Common myeloid progenitor, CD34-positive (primary cell): Measurements from ENCODE around the gene GNB3.
A peak's percentile ranks its signal among the peaks of the same experiment; 100 is the strongest.

Experiments used
- CTCF ChIA-PET: fragments of 350-600 bp; sonication (Branson Sonifier 250); formaldehyde crosslinking; loops from one replicate; lab custom pipeline; 2021; ENCODE audit warnings: antibody characterized with exemption; lab: Charles Lee
- POLR2A ChIA-PET: fragments of 350-600 bp; sonication (Branson Sonifier 250); formaldehyde crosslinking; loops from one replicate; lab custom pipeline; 2021; ENCODE audit warnings: antibody characterized with exemption; lab: Charles Lee
- DNase-seq, 3 donors: peaks; one replicate each; pipeline versions ENCODE4 v3.0.0 to v3.0.0-alpha.2; 2013
- H3K27ac ChIP-seq, 2 experiments: 1 replicate in 1 of 2; 2 replicates in 1 of 2; pipeline ENCODE4 v1.7.0; 2013; ENCODE audit warnings: inconsistent platforms in 2 of 2, low read length in 2 of 2, mild to moderate bottlenecking in 2 of 2, low read depth in 1 of 2, moderate library complexity in 1 of 2; ENCODE audit not compliant: severe bottlenecking in 2 of 2, insufficient read depth in 1 of 2, poor library complexity in 1 of 2
- H3K27me3 ChIP-seq, 5 experiments: replicated peaks in 2 of 5; 1 replicate in 3 of 5; 2 replicates in 2 of 5; pipeline versions ENCODE4 v1.6.1 to v1.7.0; 2013; ENCODE audit warnings: low read length in 4 of 5, mild to moderate bottlenecking in 2 of 5, moderate library complexity in 2 of 5, inconsistent platforms in 1 of 5; ENCODE audit not compliant: insufficient read depth in 5 of 5, control insufficient read depth in 4 of 5
- H3K36me3 ChIP-seq, 4 experiments: 1 replicate in 2 of 4; 2 replicates in 2 of 4; pipeline versions ENCODE4 v1.6.1 to v1.7.0; 2013; ENCODE audit warnings: low read length in 3 of 4, control low read depth in 1 of 4, mild to moderate bottlenecking in 1 of 4; ENCODE audit not compliant: control insufficient read depth in 4 of 4, insufficient read depth in 4 of 4
- H3K4me1 ChIP-seq, 4 experiments: 1 replicate in 3 of 4; 2 replicates in 1 of 4; pipeline versions ENCODE4 v1.6.1 to v1.7.1; 2013; ENCODE audit warnings: low read length in 3 of 4, mild to moderate bottlenecking in 3 of 4, control low read depth in 1 of 4, inconsistent platforms in 1 of 4, moderate library complexity in 1 of 4; ENCODE audit not compliant: control insufficient read depth in 4 of 4, insufficient read depth in 4 of 4; ENCODE audit errors: control extremely low read depth in 1 of 4
- H3K4me3 ChIP-seq, 7 experiments: 1 replicate in 4 of 7; 2 replicates in 3 of 7; pipeline versions ENCODE4 v1.5.1 to v1.7.0; 2013; ENCODE audit warnings: mild to moderate bottlenecking in 7 of 7, low read length in 6 of 7, moderate library complexity in 6 of 7, inconsistent platforms in 2 of 7, low read depth in 2 of 7, control low read depth in 1 of 7; ENCODE audit not compliant: insufficient read depth in 4 of 7, control insufficient read depth in 1 of 7; ENCODE audit errors: extremely low read depth in 1 of 7
- H3K9me3 ChIP-seq, 5 experiments: 1 replicate in 4 of 5; 2 replicates in 1 of 5; pipeline versions ENCODE4 v1.6.1 to v1.7.1; 2013; ENCODE audit warnings: low read length in 4 of 5, mild to moderate bottlenecking in 2 of 5, inconsistent platforms in 1 of 5, low read depth in 1 of 5, moderate library complexity in 1 of 5; ENCODE audit not compliant: control insufficient read depth in 4 of 5, insufficient read depth in 2 of 5; ENCODE audit errors: control extremely low read depth in 1 of 5
- WGBS: methylation state at CpG from one replicate; pipeline ENCODE4 v1.1.5; 2013; ENCODE audit not compliant: insufficient coverage; 5-methylcytosine and 5-hydroxymethylcytosine counted together

GNB3 gene

GRCh38 chr12:6849976-6850560 lies 9.3 kb downstream of the GNB3 start:
- no peak for DNase-seq
- Histone ChIP-seq H3K27me3 (no peaks in the 10 kb centered on the region), H3K36me3 (peaks cover 3 to 55% (median 30%) of the 10 kb centered on the region in 4 experiments), H3K27ac (no peak overlapping the region), H3K4me3 (peak overlapping the region in 4 of 7 experiments; percentile 90 to 99 (median 90)), H3K4me1 (peaks cover 5 to 42% (median 33%) of the 10 kb centered on the region in 4 experiments), H3K9me3 (no peaks in the 10 kb centered on the region)
- 95% methylated on average over 8 of the region's 10 CpGs for WGBS
- ChIA-PET CTCF (interaction anchor here (1.0 to 4.3 kb wide), 6 partner anchors 15 to 96 kb away, joined by 3 to 39 read pairs (median 4); no protein-coding TSS in a partner anchor), POLR2A (no interaction called here)

- WGBS: 81% methylated on average over 16 of the region's 16 CpGs
- no peak for DNase-seq
- ChIA-PET CTCF (interaction anchor here (1.0 to 6.8 kb wide), 8 partner anchors 14 to 76 kb away, joined by 3 to 85 read pairs (median 6); partner anchors contain the start of genes SPSB2 and TPI1), POLR2A (interaction anchor here (1.8 to 2.2 kb wide), 2 partner anchors 16 to 97 kb away, joined by 6 to 8 read pairs; partner anchors contain the start of genes MLF2 and TPI1)
- Histone ChIP-seq H3K27me3 (no peaks in the 10 kb centered on the region), H3K27ac (peak overlapping the region in 1 of 2 experiments; percentile 64), H3K4me3 (peak overlapping the region in 6 of 7 experiments; percentile 87 to 99 (median 90)), H3K9me3 (no peaks in the 10 kb centered on the region), H3K36me3 (peaks cover 4 to 57% (median 32%) of the 10 kb centered on the region in 4 experiments), H3K4me1 (peaks cover 5 to 42% (median 33%) of the 10 kb centered on the region in 4 experiments)
Measured at GRCh38 chr12:6850796-6851152, 10.0 kb downstream of the GNB3 start.

DNA sequence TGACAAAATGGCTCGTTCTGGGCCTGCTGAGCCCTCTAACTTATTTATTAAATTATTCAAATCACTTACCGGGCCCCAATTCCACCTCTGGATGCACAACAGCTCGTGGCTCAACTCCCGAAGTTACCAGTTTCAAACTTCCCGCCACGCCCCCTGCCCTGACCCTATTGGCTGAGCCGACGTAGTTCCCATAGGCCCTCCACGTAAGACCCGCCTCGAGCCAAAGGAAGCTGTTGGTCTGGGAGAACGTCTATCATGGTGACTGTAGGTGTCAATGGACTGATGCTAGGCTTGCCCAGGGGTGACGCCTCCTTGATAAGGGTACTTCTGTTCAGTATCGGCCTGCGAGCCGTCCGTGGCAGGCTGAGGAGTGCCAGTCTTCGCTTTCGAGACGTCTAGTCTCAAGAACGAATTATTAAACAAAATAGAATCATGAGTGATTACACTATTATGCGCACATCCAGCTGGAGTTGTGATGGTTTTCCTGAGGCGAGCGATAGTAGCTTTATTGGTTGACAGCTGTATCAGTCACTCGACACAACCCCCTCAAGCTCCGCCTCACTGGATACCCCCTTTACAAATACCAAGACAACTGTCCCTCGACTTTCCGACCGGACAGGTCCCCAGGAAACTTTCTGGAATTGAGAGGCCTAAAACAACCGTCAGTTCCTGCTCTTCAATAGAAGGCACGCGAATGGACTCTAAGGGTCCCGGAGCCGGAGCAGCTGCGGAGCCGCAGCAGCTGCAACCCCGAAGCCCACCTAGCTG lies 10.6 kb downstream of the GNB3 start, which contains the start of gene CDCA3:
Gene CDCA3 (minus strand): TSS at position 134 of the 768 bp plus-strand sequence. CDS start 334 bp downstream, outside the sequence.
- Histone ChIP-seq H3K27ac (peak within 1 kb of the TSS; percentile 80 to 89), H3K36me3 (peaks cover 6 to 57% (median 32%) of the 10 kb centered on the region in 4 experiments), H3K27me3 (no peaks in the 10 kb centered on the region), H3K4me1 (peaks cover 5 to 42% (median 33%) of the 10 kb centered on the region in 4 experiments), H3K9me3 (no peaks in the 10 kb centered on the region), H3K4me3 (peak within 1 kb of the TSS; percentile 82 to 99 (median 90))
- ChIA-PET POLR2A (interaction anchor here (0.7 to 2.2 kb wide), 8 partner anchors 16 to 162 kb away, joined by 3 to 14 read pairs (median 6); partner anchors contain the start of genes C12orf57, MLF2, RNU7-1 and SPSB2), CTCF (interaction anchor here (0.6 to 6.8 kb wide), 11 partner anchors 8 to 97 kb away, joined by 3 to 85 read pairs (median 4); partner anchors contain the start of genes C12orf57, RNU7-1, SPSB2 and TPI1)
- WGBS: under 1% methylated on average over 32 of the region's 37 CpGs
- DNase-seq: peak; percentile 97 to 99 (median 99)

DNA sequence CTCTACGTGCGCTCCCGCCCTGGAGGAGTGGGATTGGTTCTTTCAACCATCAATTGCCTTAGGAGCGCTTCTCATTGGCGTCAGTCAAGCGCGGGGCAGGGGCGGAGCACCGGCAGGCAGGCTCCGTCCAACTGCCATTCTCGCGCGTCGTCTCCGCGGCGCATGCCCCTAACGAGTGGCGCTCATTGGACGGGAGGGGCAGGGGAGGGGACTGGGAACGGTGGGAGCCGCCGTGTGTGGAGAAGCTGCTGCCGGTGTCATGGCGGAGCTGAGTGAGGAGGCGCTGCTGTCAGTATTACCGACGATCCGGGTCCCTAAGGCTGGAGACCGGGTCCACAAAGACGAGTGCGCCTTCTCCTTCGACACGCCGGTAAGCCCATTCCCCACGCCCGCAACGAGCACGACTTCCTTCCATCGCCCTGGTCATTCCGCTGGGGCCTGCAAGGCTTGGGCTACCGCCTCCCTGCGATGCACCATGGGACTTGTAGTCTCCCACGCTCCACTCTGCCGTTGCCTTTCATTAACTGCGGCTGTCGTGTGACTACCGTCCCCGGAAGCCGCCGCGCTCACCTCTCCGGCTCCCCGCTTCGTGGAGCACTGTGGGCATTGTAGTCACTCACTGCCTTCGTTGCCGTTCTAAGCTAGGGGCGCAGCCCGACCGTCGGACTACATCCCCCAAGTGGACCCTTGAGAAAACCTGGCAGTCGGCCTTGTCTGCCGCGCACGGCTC lies 11.4 kb downstream of the GNB3 start, which contains the start of gene USP5:
Gene USP5 (plus strand): TSS at position 230 of the 730 bp plus-strand sequence. CDS start 30 bp downstream, at position 260.
- Histone ChIP-seq H3K4me1 (peaks cover 5 to 41% (median 32%) of the 10 kb centered on the region in 4 experiments), H3K27me3 (no peaks in the 10 kb centered on the region), H3K4me3 (peak within 1 kb of the TSS; percentile 82 to 99 (median 90)), H3K9me3 (no peaks in the 10 kb centered on the region), H3K36me3 (peaks cover 11 to 57% (median 34%) of the 10 kb centered on the region in 4 experiments), H3K27ac (peak within 1 kb of the TSS; percentile 80 to 89)
- under 1% methylated on average over 62 of the region's 65 CpGs for WGBS
- POLR2A ChIA-PET: interaction anchor here (0.7 to 2.2 kb wide), 8 partner anchors 15 to 163 kb away, joined by 3 to 14 read pairs (median 6); partner anchors contain the start of genes C12orf57, MLF2, RNU7-1 and SPSB2
- peak; percentile 100 for DNase-seq
- CTCF ChIA-PET: interaction anchor here (0.6 to 6.8 kb wide), 13 partner anchors 8 to 98 kb away, joined by 3 to 85 read pairs (median 4); partner anchors contain the start of genes C12orf57, RNU7-1, SPSB2 and TPI1

DNA sequence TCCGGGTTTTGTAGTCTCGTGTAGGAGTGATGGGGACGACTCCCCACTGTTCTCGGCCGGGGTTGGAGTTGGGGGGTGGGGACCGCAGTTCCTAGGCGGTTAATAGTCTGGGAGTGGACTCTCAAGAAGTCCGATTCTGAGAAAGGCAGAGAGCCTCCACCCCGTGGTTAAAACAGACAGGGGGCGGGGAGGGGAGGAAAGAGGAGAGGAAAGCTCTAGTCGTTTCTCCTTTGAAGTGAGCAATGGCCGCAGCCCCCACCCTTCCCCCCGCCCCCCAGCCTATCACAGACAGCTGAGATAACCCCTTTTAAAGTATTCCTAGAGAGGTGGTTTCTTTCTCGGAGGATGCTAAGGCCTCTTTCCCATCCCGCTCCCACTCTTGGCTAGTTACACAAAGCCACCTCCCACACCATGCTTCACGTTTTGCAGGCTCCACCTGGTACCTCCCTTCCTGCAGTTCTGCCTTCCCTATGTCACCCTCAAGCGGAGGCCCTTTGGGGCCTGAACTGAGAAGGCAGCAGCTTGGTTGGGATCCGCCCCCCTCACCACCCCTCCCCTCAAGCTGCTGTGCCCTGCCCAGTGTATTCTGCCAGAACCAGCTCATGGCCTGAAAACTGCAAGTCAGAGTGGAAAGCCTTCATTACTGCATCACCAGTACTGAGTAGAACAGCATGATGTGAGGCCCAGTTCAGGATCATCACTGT lies 12.1 kb downstream of the GNB3 start:
- Histone ChIP-seq H3K27ac (peak overlapping the region in 1 of 2 experiments; percentile 63), H3K36me3 (peaks cover 18 to 57% (median 37%) of the 10 kb centered on the region in 4 experiments), H3K4me1 (peaks cover 5 to 41% (median 32%) of the 10 kb centered on the region in 4 experiments), H3K9me3 (no peaks in the 10 kb centered on the region), H3K27me3 (no peaks in the 10 kb centered on the region), H3K4me3 (peak overlapping the region; percentile 63 to 99 (median 90))
- 2% methylated on average over 6 of the region's 18 CpGs for WGBS
- CTCF ChIA-PET: interaction anchor here (0.8 to 6.8 kb wide), 10 partner anchors 8 to 100 kb away, joined by 3 to 85 read pairs (median 4); partner anchors contain the start of genes MLF2, SPSB2 and TPI1
- peak; percentile 78 to 92 (median 91) for DNase-seq
- POLR2A ChIA-PET: interaction anchor here (1.2 to 2.2 kb wide), 6 partner anchors 14 to 164 kb away, joined by 3 to 14 read pairs (median 6); partner anchors contain the start of genes C12orf57, MLF2, RNU7-1 and TPI1
